Endometrium (tissue), 2 donors: ENCODE measurements around the gene ADGRD1.

Experiments used
- FAIRE-seq: peaks from 2 replicates; lab custom pipeline; 2012; peaks lifted over from hg19 to GRCh38; lab: Jason Lieb, UNC
- donor health status: control.
- donor health status: control.

The ADGRD1 gene

GRCh38 chr12:131102991-131103668 is 149.4 kb downstream of the ADGRD1 start:
- FAIRE-seq: no peak

GRCh38 chr12:131103669-131104462 is 150.2 kb downstream of the ADGRD1 start:
- no peak for FAIRE-seq

GRCh38 chr12:131104463-131105350 is 151.0 kb downstream of the ADGRD1 start:
- no peak for FAIRE-seq

DNA sequence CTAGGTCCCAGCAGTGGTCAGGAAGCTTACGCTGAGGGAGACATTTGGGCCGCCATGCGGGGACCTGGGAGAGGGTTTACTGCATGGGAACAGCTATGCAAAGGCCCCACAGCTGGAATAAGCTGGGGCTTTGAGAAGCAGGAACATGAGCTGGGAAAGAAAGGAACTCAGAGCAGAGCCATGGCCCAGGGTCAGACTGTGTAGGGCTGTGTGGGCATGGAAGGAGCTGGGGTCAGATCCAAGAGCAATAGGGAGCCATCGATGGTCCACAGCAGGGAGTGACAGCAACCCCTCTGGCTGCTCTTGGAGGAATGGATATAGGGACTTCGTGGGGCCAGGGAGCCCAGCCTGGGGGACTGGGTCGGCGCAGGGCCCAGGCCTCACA is 151.6 kb downstream of the ADGRD1 start:
- no peak for FAIRE-seq

DNA sequence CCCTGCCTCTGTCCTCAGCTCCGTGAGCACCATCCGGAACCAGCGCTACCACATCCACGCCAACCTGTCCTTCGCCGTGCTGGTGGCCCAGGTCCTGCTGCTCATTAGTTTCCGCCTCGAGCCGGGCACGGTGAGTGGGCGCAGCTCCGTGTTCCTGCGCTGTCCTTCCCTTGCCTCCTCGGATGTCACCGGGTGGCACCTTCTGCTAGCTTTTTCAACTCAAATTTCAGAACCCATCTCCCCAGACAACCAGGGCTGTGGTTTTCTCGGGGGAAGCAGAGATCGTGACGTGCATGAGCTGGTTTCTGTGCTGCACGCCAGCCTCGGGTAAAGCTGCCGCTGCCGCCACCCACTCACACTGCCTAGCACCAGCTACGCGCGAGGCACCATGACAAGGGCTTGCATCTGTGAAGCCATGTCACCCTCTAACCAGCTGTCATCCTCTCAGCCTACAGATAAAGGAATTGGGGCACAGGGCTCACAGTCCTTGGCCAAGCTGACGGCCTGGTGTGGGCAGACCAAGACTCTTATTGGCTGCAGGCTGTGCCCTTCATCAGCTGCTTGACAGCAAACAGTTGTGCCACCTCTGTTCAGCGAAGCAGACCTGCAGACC is 152.1 kb downstream of the ADGRD1 start:
- FAIRE-seq: no peak

- FAIRE-seq: no peak
Observed at GRCh38 chr12:131106349-131106941, 152.7 kb downstream of the ADGRD1 start.

GRCh38 chr12:131108177-131108955 is 154.7 kb downstream of the ADGRD1 start:
- no peak for FAIRE-seq

DNA sequence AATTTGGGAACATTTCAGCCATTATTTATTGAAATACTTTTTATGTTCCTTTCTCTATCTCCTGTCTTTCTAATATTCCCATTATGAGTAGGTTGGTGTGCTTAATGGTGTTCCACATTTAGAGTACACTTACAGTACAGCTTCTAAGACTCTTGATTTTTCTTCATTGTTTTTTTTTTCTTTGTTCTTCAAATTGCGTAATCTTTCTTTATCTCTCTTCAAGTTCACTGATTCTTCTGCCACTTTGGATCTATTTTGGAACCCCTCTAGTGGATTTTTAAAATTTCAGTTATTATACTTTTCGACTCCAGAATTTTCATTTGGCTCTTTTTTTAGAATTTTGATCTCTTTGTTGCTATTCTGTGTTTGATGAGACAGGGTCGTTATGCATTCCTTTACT is 157.7 kb downstream of the ADGRD1 start:
- FAIRE-seq: no peak

GRCh38 chr12:131112021-131112420 is 158.3 kb downstream of the ADGRD1 start:
- no peak for FAIRE-seq

GRCh38 chr12:131112700-131113290 is 159.1 kb downstream of the ADGRD1 start:
- no peak for FAIRE-seq

- FAIRE-seq: no peak
Observed at GRCh38 chr12:131113568-131114270, 160.0 kb downstream of the ADGRD1 start.

- no peak for FAIRE-seq
Observed at GRCh38 chr12:131114271-131114670, 160.6 kb downstream of the ADGRD1 start.

DNA sequence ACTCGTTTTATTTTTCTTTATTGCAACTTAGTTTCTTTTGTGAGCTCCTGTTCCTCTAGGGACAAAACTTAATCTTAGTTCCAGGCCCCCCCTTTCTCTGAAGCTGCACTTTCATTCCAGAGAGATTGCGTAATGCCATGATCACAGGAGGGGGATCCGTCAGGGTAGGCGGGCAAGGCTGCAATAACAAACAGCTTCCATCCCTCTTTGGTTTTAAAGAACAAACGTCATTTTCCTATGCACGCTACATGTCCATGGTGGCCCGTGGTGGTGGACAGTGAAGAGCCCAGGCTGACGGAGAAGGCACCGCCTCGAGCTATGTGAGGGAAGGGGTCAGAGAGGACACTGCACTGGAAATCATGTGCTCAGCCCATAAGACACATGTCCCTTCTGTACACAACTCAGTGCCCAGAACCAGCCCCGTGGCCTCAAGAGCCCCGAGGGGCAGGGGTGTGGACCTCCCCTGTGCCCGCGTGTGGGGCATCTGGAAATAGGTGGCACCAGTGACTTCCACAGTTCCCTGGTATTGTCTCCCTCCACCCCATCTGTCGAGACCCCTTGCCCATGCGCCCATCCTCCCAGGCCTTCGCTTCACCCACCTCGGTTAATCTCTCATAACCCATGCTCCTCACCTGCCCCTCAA is 161.4 kb downstream of the ADGRD1 start:
- FAIRE-seq: no peak

DNA sequence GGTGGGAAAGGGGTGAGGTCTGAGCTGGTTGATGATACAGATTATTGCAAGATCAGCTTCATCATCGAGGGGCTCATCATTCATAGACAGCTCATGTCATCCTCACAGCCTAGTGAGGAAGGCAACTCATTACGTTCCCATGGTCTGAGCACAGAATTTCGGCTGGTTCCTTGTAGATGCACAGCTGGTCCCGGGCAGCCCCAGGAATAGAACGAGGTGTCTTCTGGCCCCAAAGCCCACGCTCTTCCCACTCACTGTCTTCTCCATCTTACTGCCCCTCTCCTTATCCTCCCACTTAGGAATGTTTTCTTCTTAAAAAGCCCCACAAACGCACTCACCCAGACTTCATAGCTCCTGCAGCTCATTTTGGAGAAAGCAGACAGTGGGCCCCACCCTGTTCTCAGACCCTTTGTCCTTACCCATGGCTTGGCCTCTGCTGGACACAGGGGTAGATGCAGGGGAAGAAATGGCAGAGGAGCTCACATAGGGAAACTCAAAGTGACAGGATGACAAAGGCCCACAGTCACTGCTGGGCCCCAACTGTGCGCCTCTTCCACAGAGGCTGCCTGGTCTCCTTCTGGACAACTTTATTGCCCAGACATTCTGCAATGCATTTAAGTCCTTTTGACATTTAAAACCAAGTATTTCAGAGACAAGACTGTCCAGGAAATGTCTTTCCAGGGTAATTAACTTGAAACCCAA is 162.2 kb downstream of the ADGRD1 start:
- FAIRE-seq: no peak

DNA sequence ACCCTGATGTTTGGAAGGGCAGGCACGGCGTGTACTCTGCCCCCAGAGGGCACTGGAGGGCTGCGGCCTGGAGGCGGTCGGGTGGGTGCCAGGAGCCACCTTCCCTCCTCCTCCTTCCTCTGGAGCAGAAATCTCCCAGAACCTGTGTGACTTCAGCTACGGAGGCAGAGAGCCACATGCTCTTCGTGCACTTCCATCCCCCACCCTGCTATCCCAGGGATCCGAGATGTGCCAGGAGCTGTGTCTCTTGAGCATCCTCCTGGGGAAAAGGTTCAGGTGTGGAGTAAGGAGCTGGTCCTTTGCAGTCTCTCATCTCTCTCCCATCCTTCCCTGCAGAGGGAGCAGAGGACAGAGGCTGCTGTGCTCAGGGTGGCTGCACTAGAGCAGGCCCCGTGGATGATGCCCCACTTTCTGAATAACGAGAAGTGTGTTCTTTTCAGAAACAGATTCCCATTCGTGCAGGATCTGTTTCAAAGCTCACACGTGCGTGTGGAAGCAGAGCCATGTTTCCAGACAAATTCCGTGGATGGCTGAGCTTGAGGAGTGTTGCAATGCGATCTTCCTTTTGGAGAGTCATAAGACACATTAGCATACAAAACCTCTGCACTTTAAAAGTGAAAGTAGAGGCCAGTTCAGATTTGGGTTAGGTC is 162.9 kb downstream of the ADGRD1 start:
- no peak for FAIRE-seq

- no peak for FAIRE-seq
Observed at GRCh38 chr12:131117438-131118245, 163.9 kb downstream of the ADGRD1 start.

- FAIRE-seq: no peak
Observed at GRCh38 chr12:131118371-131118770, 164.7 kb downstream of the ADGRD1 start.
